LNCAP (cell line): ENCODE data around the gene C1orf232.

ENCODE experiments used
- TF ChIP-seq, protein P1 (sequence below): fragments of 450-650 bp; IDR thresholded peaks from 2 replicates; pipeline ENCODE4 v1.5.1; 2017; ENCODE audit warnings: mild to moderate bottlenecking

Gene C1orf232

DNA sequence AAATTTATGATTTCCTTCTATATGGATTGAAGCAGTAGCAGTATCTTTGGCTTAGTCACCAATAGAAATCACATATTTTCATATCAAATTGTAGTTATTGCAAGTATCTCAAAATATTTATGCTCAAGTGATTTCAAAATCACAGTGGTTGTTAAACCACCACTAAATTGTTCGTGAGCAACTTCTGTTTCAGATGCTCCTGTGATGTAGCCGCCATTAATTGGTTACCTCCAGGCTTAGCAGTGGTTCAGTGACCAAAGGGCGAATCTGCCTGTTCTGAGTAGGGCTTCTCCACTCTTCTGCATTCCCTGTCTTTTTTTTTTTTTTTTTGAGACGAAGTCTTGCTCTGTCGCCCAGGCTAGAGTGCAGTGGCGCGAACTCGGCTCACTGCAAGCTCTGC is 6.6 kb upstream of the C1orf232 start:
- TF ChIP-seq, protein P1, sequence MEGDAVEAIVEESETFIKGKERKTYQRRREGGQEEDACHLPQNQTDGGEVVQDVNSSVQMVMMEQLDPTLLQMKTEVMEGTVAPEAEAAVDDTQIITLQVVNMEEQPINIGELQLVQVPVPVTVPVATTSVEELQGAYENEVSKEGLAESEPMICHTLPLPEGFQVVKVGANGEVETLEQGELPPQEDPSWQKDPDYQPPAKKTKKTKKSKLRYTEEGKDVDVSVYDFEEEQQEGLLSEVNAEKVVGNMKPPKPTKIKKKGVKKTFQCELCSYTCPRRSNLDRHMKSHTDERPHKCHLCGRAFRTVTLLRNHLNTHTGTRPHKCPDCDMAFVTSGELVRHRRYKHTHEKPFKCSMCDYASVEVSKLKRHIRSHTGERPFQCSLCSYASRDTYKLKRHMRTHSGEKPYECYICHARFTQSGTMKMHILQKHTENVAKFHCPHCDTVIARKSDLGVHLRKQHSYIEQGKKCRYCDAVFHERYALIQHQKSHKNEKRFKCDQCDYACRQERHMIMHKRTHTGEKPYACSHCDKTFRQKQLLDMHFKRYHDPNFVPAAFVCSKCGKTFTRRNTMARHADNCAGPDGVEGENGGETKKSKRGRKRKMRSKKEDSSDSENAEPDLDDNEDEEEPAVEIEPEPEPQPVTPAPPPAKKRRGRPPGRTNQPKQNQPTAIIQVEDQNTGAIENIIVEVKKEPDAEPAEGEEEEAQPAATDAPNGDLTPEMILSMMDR = no peak

DNA sequence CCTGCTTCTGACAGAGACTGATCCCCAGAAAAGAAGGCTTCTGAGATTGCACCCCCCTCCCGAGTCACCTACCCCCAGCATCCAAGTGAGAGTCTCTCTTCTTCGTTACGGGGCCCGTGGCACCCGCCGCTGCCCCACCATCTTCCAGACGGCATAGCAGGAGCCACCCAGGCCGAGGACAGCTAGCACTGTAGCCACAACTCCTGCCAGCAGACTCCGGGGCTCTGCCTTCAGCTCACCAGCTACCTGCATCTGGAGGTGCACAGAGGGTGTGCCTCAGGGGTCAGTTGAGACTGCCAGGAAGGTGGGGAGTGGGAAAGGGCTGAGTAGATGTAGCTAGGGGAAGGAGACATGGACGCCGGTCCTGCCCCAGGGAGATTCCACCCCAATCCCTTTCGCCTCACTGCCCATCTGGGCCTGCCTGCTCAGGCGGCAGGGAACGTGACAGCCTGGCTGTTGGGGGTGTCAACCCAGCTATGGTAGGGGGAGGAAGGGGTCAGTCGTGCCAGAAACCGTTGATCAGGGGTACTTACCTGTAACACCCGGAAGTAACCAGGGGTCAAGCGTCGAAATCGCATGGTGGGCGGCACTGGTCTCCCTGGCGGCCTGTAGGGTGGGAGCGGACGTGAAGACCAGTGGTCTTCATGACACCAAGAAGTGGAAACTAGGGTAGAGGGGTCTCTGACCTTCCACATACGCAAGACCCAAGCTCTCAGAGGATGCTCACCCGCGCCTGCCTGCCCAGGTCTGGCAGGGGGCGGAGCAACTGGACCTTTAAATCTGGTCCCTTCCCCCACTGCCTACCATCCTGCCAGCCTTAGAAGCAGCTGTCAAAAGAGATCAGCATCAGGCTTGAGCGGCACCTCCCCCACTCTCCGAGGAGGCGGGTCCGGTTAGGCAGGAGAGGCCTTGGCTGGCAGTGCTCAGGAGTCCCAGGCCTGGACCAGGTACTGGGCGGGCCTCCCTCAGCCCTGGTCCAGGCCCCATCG is 2.6 kb upstream of the C1orf232 start, which contains the start of gene ZNF593OS:
TSS of gene ZNF593OS (minus strand) at position 749 of the 989 bp plus-strand sequence. CDS start at position 578, 171 bp downstream.
- TF ChIP-seq, protein P1 = no peak

DNA sequence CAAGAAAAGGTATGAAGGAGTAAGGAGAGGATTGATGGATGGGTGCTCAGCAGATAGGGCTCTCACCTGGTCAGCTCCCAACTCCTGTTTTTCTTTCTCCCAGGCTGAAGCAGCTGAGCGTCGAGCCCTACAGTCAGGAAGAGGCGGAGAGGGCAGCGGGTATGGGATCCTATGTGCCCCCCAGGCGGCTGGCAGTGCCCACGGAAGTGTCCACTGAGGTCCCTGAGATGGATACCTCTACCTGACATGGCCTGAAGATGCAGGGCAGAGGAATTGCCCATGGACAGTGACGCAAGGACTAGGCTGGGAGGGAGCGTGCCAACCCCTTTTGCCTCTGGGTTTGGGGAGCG is 1.7 kb upstream of the C1orf232 start:
- TF ChIP-seq, protein P1 = no peak

DNA sequence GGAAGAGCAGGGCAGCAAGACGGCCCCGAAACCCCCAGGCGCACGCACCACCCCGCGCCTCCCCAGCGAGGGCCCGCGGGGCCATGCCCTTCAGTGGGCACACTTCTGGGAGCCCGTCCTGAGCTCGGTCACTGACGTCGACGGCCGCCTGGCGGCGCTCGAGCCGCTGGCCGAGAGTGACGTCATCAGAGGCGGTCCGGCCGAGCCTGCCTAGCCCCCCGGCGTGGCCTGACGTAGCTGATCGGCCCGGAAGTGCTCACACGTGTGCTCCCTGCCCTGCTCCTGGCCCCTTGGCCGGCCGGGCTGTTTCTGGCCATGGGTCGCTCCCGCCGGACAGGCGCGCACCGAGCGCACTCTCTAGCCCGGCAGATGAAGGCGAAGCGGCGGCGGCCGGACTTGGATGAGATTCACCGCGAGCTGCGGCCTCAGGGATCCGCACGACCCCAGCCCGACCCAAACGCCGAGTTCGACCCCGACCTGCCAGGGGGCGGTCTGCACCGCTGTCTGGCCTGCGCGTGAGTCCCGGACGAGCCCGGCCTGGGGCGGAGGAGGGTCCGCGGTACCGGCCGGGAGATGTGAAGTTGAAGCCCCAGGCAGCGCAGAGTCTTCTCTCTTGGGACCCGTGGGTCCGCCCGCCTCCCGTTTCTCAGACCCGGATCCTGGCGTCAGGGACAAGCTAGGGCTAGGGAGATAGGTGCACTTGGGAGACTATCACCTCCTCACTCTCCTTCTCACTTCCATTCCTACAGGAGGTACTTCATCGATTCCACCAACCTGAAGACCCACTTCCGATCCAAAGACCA is 1.1 kb upstream of the C1orf232 start, which contains the start of gene ZNF593:
TSS of gene ZNF593 (plus strand) at position 240 of the 803 bp plus-strand sequence. CDS start at position 316, 76 bp downstream.
- TF ChIP-seq, protein P1 = peak; percentile 68

DNA sequence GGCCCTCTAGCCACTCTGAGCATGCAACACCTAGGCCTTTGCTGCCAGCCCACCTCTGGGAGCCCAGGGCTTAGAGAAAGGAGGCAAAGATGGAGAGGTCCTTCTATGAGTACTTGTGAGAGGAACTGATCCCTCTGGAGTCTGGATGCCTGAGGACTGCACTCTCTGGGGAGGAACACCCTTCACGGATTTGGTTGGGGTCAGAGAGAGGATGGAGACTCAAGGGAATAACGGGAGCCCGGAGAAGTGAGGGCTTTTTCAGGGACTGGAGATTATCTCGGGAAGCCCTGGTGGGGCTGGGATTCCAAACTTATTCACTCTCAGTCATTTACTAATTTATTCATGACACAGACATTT is 413 bp upstream of the C1orf232 start:
- TF ChIP-seq, protein P1 = no peak

DNA sequence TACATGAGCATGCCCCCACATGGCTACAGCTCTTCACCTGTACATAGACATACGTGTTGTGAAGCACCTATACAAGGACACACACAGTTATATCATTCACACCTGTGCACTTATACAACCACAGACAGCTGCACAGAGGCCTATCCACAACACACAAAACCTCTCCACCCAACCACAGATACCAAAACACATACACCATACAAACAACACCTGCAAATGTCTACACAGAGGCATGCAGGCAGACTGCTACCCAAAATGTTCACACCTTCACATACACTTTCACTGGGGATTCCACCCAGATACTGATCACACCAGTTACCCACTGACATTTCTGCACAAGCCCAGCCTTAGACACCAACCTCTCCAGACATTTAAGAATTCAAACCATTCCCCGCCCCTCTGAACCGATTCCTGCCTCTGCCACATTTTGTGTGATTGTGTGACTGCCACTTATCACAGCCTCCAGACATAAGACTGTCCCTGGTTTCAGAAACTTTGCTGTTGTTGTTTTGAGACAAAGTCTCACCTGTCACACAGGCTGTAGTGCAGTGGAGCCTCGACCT is 2.0 kb downstream of the C1orf232 start:
- TF ChIP-seq, protein P1 = no peak
